HG03196 (cell line): Measurements from ENCODE around the gene CRKL.
A peak's percentile ranks its signal among the peaks of the same experiment; 100 is the strongest.

Experiments
- ATAC-seq: cut with Tn5 transposase; IDR thresholded peaks from one replicate; pipeline ENCODE4 v1.9.1; 2021; ENCODE audit not compliant: unreplicated experiment

The CRKL gene

GRCh38 chr22:20994902-20995241 lies 77.7 kb downstream of the CRKL start:
- no peak for ATAC-seq

GRCh38 chr22:20995329-20996030 lies 78.3 kb downstream of the CRKL start:
- no peak for ATAC-seq

- ATAC-seq, result no peak
Observed at GRCh38 chr22:20996031-20996410, 78.8 kb downstream of the CRKL start.

GRCh38 chr22:20996598-20997535 lies 79.7 kb downstream of the CRKL start:
- ATAC-seq, result no peak

GRCh38 chr22:20997536-20998257 lies 80.5 kb downstream of the CRKL start:
- no peak for ATAC-seq

- ATAC-seq, result no peak
Observed at GRCh38 chr22:20998411-20999336, 81.5 kb downstream of the CRKL start.

GRCh38 chr22:20999350-21000206 lies 82.4 kb downstream of the CRKL start:
- ATAC-seq, result no peak

- ATAC-seq, result no peak
Observed at GRCh38 chr22:21000207-21000986, 83.2 kb downstream of the CRKL start.

- peak; percentile 2 for ATAC-seq
Observed at GRCh38 chr22:21000987-21001600, 83.9 kb downstream of the CRKL start.

GRCh38 chr22:21001601-21002325 lies 84.6 kb downstream of the CRKL start, which contains the start of gene THAP7:
Gene THAP7, minus strand, starts transcription at chr22:21002118. Its CDS starts 207 bp downstream, at chr22:21001911.
- peak; percentile 79 for ATAC-seq
